ENCODE results near the gene TM6SF1.
"Not testable (repeated sequence)": the region's sequence is repeated elsewhere in the genome, so short reads cannot be mapped to it uniquely, and the experiment has no call there.

GRCh38 chr15:83085864-83086552 lies 21.4 kb upstream of the TM6SF1 start:
- TF ChIP-seq EZH2 (IDR thresholded peaks at IDR 0.05; ENCODE audit: insufficient read depth, poor library complexity, severe bottlenecking); EZH2phosphoT487 (IDR thresholded peaks at IDR 0.05; ENCODE audit: insufficient read depth, low read depth): not testable (repeated sequence)
